Neural cell (in vitro differentiated cells): ENCODE results near the gene GPC3. TPM values are rescaled to one million over a fixed set of nuclear protein-coding genes. Genes with fewer than 3 reads are reported as not detected.

Experiments
- H2AFZ ChIP-seq: fragments of 200-600, 300-800 bp; sonication (generic), shearing (Covaris generic); 2 replicates; pipeline ENCODE4 v1.6.0; 2014; ENCODE audit warnings: low read depth, mild to moderate bottlenecking, antibody characterized with exemption, low read length, moderate library complexity
- H3F3A ChIP-seq: fragments of 200-600 bp; shearing (Covaris generic); 2 replicates; pipeline ENCODE4 v1.6.1; 2016; ENCODE audit warnings: mild to moderate bottlenecking, moderate library complexity, mixed read lengths, antibody characterized with exemption, low read length; ENCODE audit not compliant: insufficient read depth, poor library complexity, severe bottlenecking
- H3K27ac ChIP-seq: fragments of 200-600, 300-800 bp; sonication (generic), shearing (Covaris generic); 2 replicates; pipeline ENCODE4 v1.5.1; 2014; ENCODE audit warnings: mild to moderate bottlenecking, low read length, moderate library complexity
- H3K27me3 ChIP-seq: fragments of 300-800, 200-600 bp; sonication (generic), shearing (Covaris generic); 2 replicates; pipeline ENCODE4 v1.6.0; 2014; ENCODE audit warnings: mild to moderate bottlenecking, low read depth, low read length, moderate library complexity; ENCODE audit not compliant: insufficient read depth
- H3K36me3 ChIP-seq: fragments of 300-800, 200-600 bp; sonication (generic), shearing (Covaris generic); 2 replicates; pipeline ENCODE4 v1.5.1; 2014; ENCODE audit warnings: mild to moderate bottlenecking, antibody characterized with exemption, low read length, moderate library complexity; ENCODE audit not compliant: insufficient read depth
- H3K4me2 ChIP-seq: fragments of 300-800, 200-600 bp; sonication (generic), shearing (Covaris generic); 2 replicates; pipeline ENCODE4 v1.6.0; 2014; ENCODE audit warnings: mild to moderate bottlenecking, low read length
- H3K4me3 ChIP-seq: fragments of 300-800, 200-600 bp; sonication (generic), shearing (Covaris generic); 2 replicates; pipeline ENCODE4 v1.5.1; 2014; ENCODE audit warnings: mild to moderate bottlenecking, low read length, moderate library complexity
- H3K79me2 ChIP-seq: fragments of 200-600 bp; shearing (Covaris generic); replicated peaks from 2 replicates; pipeline ENCODE4 v1.6.0; 2014; ENCODE audit warnings: mild to moderate bottlenecking, low read length, moderate library complexity; ENCODE audit not compliant: insufficient read depth
- H3K9ac ChIP-seq: fragments of 300-800, 200-600 bp; sonication (generic), shearing (Covaris generic); 2 replicates; pipeline ENCODE4 v1.6.1; 2016; ENCODE audit warnings: mild to moderate bottlenecking, low read length, mixed read lengths
- H3K9me2 ChIP-seq: fragments of 200-600 bp; shearing (Covaris generic); 2 replicates; pipeline ENCODE4 v1.6.1; 2016; ENCODE audit warnings: mild to moderate bottlenecking, low read length, mixed read lengths; ENCODE audit not compliant: insufficient read depth
- H3K9me3 ChIP-seq: fragments of 200-600, 300-800 bp; sonication (generic), shearing (Covaris generic); 2 replicates; pipeline ENCODE4 v1.6.1; 2016; ENCODE audit warnings: mild to moderate bottlenecking, mixed run types, low read length, moderate library complexity, mixed read lengths
- H4K20me1 ChIP-seq: fragments of 200-600 bp; shearing (Covaris generic); 2 replicates; pipeline ENCODE4 v1.6.1; 2016; ENCODE audit warnings: mild to moderate bottlenecking, mixed run types; ENCODE audit not compliant: insufficient read depth
- EP300 ChIP-seq: fragments of 450-650 bp; conservative IDR thresholded peaks from 2 replicates; pipeline ENCODE4 v1.6.1; 2014; ENCODE audit warnings: antibody characterized with exemption, mild to moderate bottlenecking, moderate library complexity; ENCODE audit not compliant: poor library complexity, severe bottlenecking
- EZH2 ChIP-seq: fragments of 200-600, 300-800 bp; shearing (Covaris generic), sonication (generic); IDR thresholded peaks from 2 replicates; pipeline ENCODE4 v1.6.1; 2014; ENCODE audit warnings: antibody characterized with exemption, low read length, borderline replicate concordance, mild to moderate bottlenecking; ENCODE audit not compliant: insufficient read depth, poor library complexity, severe bottlenecking
- MXI1 ChIP-seq: fragments of 450-650 bp; conservative IDR thresholded peaks from 2 replicates; pipeline ENCODE4 v1.6.1; 2014; ENCODE audit warnings: antibody characterized with exemption, mild to moderate bottlenecking; ENCODE audit not compliant: poor library complexity, severe bottlenecking
- POLR2AphosphoS5 ChIP-seq: IDR thresholded peaks from 2 replicates; pipeline ENCODE4 v1.6.1; 2012
- RAD21 ChIP-seq: fragments of 450-650 bp; conservative IDR thresholded peaks from 2 replicates; pipeline ENCODE4 v1.6.1; 2014; ENCODE audit warnings: antibody characterized with exemption, mild to moderate bottlenecking, moderate library complexity
- SMC3 ChIP-seq: fragments of 450-650 bp; conservative IDR thresholded peaks from 2 replicates; pipeline ENCODE4 v1.6.1; 2014; ENCODE audit warnings: antibody characterized with exemption, mild to moderate bottlenecking, moderate library complexity; ENCODE audit not compliant: poor library complexity
- TAF1 ChIP-seq: IDR thresholded peaks from 2 replicates; pipeline ENCODE4 v1.6.1; 2012; ENCODE audit warnings: low read depth
- polyA plus RNA-seq: library from polyadenylated mRNA; depleted of rRNA; stranded (reverse); fragments of >200 nt; gene quantifications from 2 replicates; pipeline ENCODE4 v1.2.3, GENCODE V29; 2014
- TF ChIP-seq, protein P1 (sequence below): IDR thresholded peaks from 2 replicates; pipeline ENCODE4 v1.6.1; 2012; ENCODE audit warnings: borderline replicate concordance
- TF ChIP-seq, protein P2 (sequence below): fragments of 450-650 bp; IDR thresholded peaks from 2 replicates; pipeline ENCODE4 v1.5.1; 2014; ENCODE audit warnings: antibody characterized with exemption, mild to moderate bottlenecking, moderate library complexity; ENCODE audit not compliant: poor library complexity, severe bottlenecking

Gene GPC3
- polyA plus RNA-seq, 1 donor from 2014 or later, result 2.1 TPM

DNA sequence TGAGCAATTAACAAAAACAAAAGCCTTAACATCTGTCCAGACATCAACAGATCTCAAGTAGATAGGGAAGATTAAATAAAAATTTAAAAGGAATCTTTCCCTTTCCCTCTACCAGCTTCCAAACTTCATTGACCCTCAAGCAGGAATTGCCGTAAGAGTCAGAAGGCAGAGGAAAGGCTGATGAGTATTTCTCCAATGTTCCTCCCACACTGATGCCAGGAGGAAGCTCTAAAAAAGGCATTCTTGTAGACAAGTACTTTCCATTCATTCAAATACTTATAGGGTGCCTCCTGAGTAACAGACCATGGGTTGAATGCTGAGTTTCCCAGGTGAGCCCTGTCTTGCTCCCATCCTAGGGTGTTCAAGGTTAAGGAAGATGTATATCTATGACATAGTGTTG, 418.5 kb downstream of the GPC3 start:
- Histone ChIP-seq H3K9ac (no peak overlapping the region), H3K27ac (no peak overlapping the region), H3F3A (no peaks in the 10 kb centered on the region), H3K4me3 (no peak overlapping the region), H3K36me3 (no peaks in the 10 kb centered on the region), H4K20me1 (no peaks in the 10 kb centered on the region), H3K9me3 (no peaks in the 10 kb centered on the region), H3K27me3 (no peaks in the 10 kb centered on the region), H3K4me2 (no peak overlapping the region), H3K9me2 (no peaks in the 10 kb centered on the region), H2AFZ (no peak overlapping the region), H3K79me2 (no peaks in the 10 kb centered on the region)
- TF ChIP-seq RAD21 (no peak), MXI1 (no peak), SMC3 (no peak), POLR2AphosphoS5 (no peak), EZH2 (no peak), EP300 (no peak), TAF1 (no peak)
- TF ChIP-seq, protein P1, sequence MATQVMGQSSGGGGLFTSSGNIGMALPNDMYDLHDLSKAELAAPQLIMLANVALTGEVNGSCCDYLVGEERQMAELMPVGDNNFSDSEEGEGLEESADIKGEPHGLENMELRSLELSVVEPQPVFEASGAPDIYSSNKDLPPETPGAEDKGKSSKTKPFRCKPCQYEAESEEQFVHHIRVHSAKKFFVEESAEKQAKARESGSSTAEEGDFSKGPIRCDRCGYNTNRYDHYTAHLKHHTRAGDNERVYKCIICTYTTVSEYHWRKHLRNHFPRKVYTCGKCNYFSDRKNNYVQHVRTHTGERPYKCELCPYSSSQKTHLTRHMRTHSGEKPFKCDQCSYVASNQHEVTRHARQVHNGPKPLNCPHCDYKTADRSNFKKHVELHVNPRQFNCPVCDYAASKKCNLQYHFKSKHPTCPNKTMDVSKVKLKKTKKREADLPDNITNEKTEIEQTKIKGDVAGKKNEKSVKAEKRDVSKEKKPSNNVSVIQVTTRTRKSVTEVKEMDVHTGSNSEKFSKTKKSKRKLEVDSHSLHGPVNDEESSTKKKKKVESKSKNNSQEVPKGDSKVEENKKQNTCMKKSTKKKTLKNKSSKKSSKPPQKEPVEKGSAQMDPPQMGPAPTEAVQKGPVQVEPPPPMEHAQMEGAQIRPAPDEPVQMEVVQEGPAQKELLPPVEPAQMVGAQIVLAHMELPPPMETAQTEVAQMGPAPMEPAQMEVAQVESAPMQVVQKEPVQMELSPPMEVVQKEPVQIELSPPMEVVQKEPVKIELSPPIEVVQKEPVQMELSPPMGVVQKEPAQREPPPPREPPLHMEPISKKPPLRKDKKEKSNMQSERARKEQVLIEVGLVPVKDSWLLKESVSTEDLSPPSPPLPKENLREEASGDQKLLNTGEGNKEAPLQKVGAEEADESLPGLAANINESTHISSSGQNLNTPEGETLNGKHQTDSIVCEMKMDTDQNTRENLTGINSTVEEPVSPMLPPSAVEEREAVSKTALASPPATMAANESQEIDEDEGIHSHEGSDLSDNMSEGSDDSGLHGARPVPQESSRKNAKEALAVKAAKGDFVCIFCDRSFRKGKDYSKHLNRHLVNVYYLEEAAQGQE, result no peak
- TF ChIP-seq, protein P2, sequence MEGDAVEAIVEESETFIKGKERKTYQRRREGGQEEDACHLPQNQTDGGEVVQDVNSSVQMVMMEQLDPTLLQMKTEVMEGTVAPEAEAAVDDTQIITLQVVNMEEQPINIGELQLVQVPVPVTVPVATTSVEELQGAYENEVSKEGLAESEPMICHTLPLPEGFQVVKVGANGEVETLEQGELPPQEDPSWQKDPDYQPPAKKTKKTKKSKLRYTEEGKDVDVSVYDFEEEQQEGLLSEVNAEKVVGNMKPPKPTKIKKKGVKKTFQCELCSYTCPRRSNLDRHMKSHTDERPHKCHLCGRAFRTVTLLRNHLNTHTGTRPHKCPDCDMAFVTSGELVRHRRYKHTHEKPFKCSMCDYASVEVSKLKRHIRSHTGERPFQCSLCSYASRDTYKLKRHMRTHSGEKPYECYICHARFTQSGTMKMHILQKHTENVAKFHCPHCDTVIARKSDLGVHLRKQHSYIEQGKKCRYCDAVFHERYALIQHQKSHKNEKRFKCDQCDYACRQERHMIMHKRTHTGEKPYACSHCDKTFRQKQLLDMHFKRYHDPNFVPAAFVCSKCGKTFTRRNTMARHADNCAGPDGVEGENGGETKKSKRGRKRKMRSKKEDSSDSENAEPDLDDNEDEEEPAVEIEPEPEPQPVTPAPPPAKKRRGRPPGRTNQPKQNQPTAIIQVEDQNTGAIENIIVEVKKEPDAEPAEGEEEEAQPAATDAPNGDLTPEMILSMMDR, result no peak

DNA sequence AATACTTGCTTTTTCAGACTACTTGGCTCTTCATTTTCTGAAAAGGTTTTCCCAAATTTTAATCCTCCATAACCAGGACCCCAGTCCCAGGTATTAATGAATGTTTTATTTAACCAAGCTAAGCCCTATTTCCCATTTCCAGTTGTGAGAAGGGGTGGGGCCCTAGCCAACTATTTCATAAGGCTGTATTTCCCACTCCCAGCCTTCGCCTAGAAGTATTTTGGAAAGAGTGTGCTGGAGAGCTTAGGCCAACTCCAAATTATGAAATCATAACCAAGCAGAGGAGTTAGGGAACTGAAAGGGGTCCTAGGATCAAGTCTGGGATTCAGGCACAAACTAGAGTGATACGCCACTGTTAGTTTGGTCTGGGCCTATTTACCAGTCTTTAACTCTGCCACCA, 421.7 kb downstream of the GPC3 start:
- Histone ChIP-seq H4K20me1 (no peaks in the 10 kb centered on the region), H3K79me2 (no peaks in the 10 kb centered on the region), H3K9me2 (no peaks in the 10 kb centered on the region), H3K4me3 (no peak overlapping the region), H3K9me3 (no peaks in the 10 kb centered on the region), H2AFZ (no peak overlapping the region), H3K27me3 (no peaks in the 10 kb centered on the region), H3K27ac (no peak overlapping the region), H3K36me3 (no peaks in the 10 kb centered on the region), H3K4me2 (no peak overlapping the region), H3F3A (no peaks in the 10 kb centered on the region), H3K9ac (no peak overlapping the region)
- TF ChIP-seq TAF1 (no peak), EP300 (no peak), EZH2 (no peak), MXI1 (no peak), RAD21 (no peak), POLR2AphosphoS5 (no peak), SMC3 (no peak)
- TF ChIP-seq, protein P2, result no peak
- TF ChIP-seq, protein P1, result no peak
